SW480 (cell line): ENCODE measurements around the gene ZNF382.
A peak's percentile ranks its signal among the peaks of the same experiment; 100 is the strongest.
"Not testable (repeated sequence)": the region's sequence is repeated elsewhere in the genome, so short reads cannot be mapped to it uniquely, and the experiment has no call there.

Experiments used
- DNase-seq: peaks from one replicate; pipeline ENCODE4 v3.0.0-alpha.2; 2016; ENCODE audit warnings: low spot score

The ZNF382 gene

GRCh38 chr19:36605101-36605876 is at the start of gene ZNF382:
Gene ZNF382, plus strand, starts transcription at chr19:36605313. Its CDS starts 4,602 bp downstream, at chr19:36609915.
- DNase-seq: no peak

GRCh38 chr19:36564391-36564790 is 40.7 kb upstream of the ZNF382 start:
- DNase-seq: no peak

- DNase-seq: no peak
Observed at GRCh38 chr19:36572593-36573019, 32.5 kb upstream of the ZNF382 start.

- DNase-seq: peak; percentile 77
Observed at GRCh38 chr19:36573020-36573894, 31.9 kb upstream of the ZNF382 start, which contains the start of gene ZNF529. Gene ZNF529, minus strand, starts transcription at chr19:36573292. Its CDS starts 946 bp downstream, at chr19:36572346.

- no peak for DNase-seq
Observed at GRCh38 chr19:36573895-36574720, 31.0 kb upstream of the ZNF382 start.

GRCh38 chr19:36574741-36575140 is 30.4 kb upstream of the ZNF382 start:
- no peak for DNase-seq

GRCh38 chr19:36577271-36577996 is 27.7 kb upstream of the ZNF382 start:
- DNase-seq: no peak

- DNase-seq: no peak
Observed at GRCh38 chr19:36579255-36579654, 25.9 kb upstream of the ZNF382 start.

GRCh38 chr19:36602681-36603080 is 2.4 kb upstream of the ZNF382 start:
- not testable (repeated sequence) for DNase-seq

GRCh38 chr19:36604656-36605100 is 435 bp upstream of the ZNF382 start:
- DNase-seq: no peak

- DNase-seq: no peak
Observed at GRCh38 chr19:36605877-36606478, 865 bp downstream of the ZNF382 start.

GRCh38 chr19:36627057-36627456 is 21.9 kb downstream of the ZNF382 start:
- DNase-seq: no peak

GRCh38 chr19:36635342-36635741 is 30.2 kb downstream of the ZNF382 start:
- no peak for DNase-seq

GRCh38 chr19:36638862-36639510 is 33.9 kb downstream of the ZNF382 start:
- DNase-seq: no peak

GRCh38 chr19:36646746-36647145 is 41.6 kb downstream of the ZNF382 start:
- no peak for DNase-seq

GRCh38 chr19:36652958-36653357 is 47.8 kb downstream of the ZNF382 start:
- DNase-seq: no peak

- DNase-seq: no peak
Observed at GRCh38 chr19:36665832-36666231, 60.7 kb downstream of the ZNF382 start.

- DNase-seq: no peak
Observed at GRCh38 chr19:36668646-36669045, 63.5 kb downstream of the ZNF382 start.

- no peak for DNase-seq
Observed at GRCh38 chr19:36672368-36672767, 67.3 kb downstream of the ZNF382 start.

- DNase-seq: no peak
Observed at GRCh38 chr19:36674201-36674600, 69.1 kb downstream of the ZNF382 start.
